Endothelial cell of umbilical vein (primary cell): Measurements from ENCODE around the gene IER3IP1.

Experiments used
- EZH2 ChIP-seq: IDR thresholded peaks from 2 replicates; pipeline ENCODE4 v1.6.1; 2012; ENCODE audit warnings: borderline replicate concordance, low read depth, mild to moderate bottlenecking, moderate library complexity, low read length, inconsistent platforms; ENCODE audit not compliant: severe bottlenecking
- FOS ChIP-seq: IDR thresholded peaks from 2 replicates; pipeline ENCODE4 v1.6.1; 2011; ENCODE audit warnings: mild to moderate bottlenecking, low read length, moderate library complexity, borderline replicate concordance; ENCODE audit not compliant: insufficient read depth
- GATA2 ChIP-seq: IDR thresholded peaks from 2 replicates; pipeline ENCODE4 v1.7.0; 2011; ENCODE audit warnings: low read depth, mild to moderate bottlenecking, moderate library complexity, mixed read lengths, low read length; ENCODE audit not compliant: insufficient read length, insufficient read depth
- JUN ChIP-seq: IDR thresholded peaks from 2 replicates; pipeline ENCODE4 v1.6.1; 2011; ENCODE audit warnings: borderline replicate concordance, low read depth; ENCODE audit not compliant: insufficient read length, insufficient read depth
- MAX ChIP-seq: IDR thresholded peaks from 2 replicates; pipeline ENCODE4 v1.6.1; 2011; ENCODE audit not compliant: insufficient read depth, insufficient read length
- MYC ChIP-seq: IDR thresholded peaks from one replicate; pipeline ENCODE4 v1.6.1; 2011; ENCODE audit warnings: mild to moderate bottlenecking, low read depth, low read length
- POLR2A ChIP-seq: IDR thresholded peaks from 2 replicates; pipeline ENCODE4 v1.6.1; 2012; ENCODE audit warnings: low read depth, mild to moderate bottlenecking, control low read depth, low read length
- POLR2AphosphoS5 ChIP-seq: IDR thresholded peaks from 2 replicates; pipeline ENCODE4 v1.6.1; 2012; ENCODE audit warnings: low read depth, mild to moderate bottlenecking, control low read depth, low read length, moderate library complexity; ENCODE audit not compliant: insufficient read depth
- TF ChIP-seq, protein P1 (sequence below), 2 donors: IDR thresholded peaks; 1 replicate in 1 of 2; 2 replicates in 1 of 2; pipeline ENCODE4 v1.5.1; 2011; ENCODE audit warnings: low read length in 2 of 2, mild to moderate bottlenecking in 2 of 2, moderate library complexity in 2 of 2, control low read depth in 1 of 2, inconsistent platforms in 1 of 2, low read depth in 1 of 2; ENCODE audit not compliant: insufficient read depth in 1 of 2; ENCODE audit errors: extremely low read depth in 1 of 2

- no peak for TF ChIP-seq POLR2AphosphoS5
- TF ChIP-seq POLR2A: no peak
- TF ChIP-seq, protein P1, sequence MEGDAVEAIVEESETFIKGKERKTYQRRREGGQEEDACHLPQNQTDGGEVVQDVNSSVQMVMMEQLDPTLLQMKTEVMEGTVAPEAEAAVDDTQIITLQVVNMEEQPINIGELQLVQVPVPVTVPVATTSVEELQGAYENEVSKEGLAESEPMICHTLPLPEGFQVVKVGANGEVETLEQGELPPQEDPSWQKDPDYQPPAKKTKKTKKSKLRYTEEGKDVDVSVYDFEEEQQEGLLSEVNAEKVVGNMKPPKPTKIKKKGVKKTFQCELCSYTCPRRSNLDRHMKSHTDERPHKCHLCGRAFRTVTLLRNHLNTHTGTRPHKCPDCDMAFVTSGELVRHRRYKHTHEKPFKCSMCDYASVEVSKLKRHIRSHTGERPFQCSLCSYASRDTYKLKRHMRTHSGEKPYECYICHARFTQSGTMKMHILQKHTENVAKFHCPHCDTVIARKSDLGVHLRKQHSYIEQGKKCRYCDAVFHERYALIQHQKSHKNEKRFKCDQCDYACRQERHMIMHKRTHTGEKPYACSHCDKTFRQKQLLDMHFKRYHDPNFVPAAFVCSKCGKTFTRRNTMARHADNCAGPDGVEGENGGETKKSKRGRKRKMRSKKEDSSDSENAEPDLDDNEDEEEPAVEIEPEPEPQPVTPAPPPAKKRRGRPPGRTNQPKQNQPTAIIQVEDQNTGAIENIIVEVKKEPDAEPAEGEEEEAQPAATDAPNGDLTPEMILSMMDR (IDR thresholded peaks at IDR 0.05; ENCODE audit: extremely low read depth in 1 of 2, insufficient read depth in 1 of 2, low read depth in 1 of 2, low read length in 2 of 2): no peak
- no peak for TF ChIP-seq MAX
- no peak for TF ChIP-seq EZH2
- TF ChIP-seq JUN: no peak
- TF ChIP-seq MYC: no peak
- no peak for TF ChIP-seq FOS
- TF ChIP-seq GATA2: no peak
Observed at GRCh38 chr18:47184419-47185050, 8.4 kb upstream of the IER3IP1 start.
